ENCODE results near the gene ALX1. TPM values are rescaled to one million over a fixed set of nuclear protein-coding genes. Genes with fewer than 3 reads are reported as not detected.

The ALX1 gene
- total and polyA plus RNA-seq, 2 donors from 2014 or later: 0.90 to 1.6 TPM

DNA sequence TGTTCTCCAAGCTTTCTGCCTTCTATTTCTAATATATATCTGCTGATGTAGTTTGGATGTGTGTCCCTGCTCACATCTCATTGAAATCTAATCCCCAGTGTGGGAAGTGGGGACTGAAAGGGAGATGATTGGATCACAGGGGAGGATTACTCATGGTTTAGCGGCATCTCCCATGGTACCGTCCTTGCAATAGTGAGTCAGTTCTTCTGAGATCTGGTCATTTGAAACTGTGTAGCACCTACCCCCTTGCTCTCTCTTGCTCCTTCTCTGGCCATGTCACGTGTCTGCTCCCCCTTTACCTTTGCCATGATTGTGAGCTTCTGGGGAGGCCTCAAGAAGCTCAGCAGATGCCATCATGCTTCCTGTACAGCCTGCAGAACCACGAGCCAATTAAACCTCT lies 26.2 kb upstream of the ALX1 start:
- H3K4me1 ChIP-seq (ENCODE audit: control insufficient read depth in 2 of 3, insufficient read depth in 2 of 3, low read depth in 1 of 3, low read length in 3 of 3): no peaks in the 10 kb centered on the region
- DNase-seq (no peak), FAIRE-seq (no peak)
- no peak overlapping the region for H3K4me3 ChIP-seq (ENCODE audit: low read length in 3 of 3)
- TF ChIP-seq, protein P1, sequence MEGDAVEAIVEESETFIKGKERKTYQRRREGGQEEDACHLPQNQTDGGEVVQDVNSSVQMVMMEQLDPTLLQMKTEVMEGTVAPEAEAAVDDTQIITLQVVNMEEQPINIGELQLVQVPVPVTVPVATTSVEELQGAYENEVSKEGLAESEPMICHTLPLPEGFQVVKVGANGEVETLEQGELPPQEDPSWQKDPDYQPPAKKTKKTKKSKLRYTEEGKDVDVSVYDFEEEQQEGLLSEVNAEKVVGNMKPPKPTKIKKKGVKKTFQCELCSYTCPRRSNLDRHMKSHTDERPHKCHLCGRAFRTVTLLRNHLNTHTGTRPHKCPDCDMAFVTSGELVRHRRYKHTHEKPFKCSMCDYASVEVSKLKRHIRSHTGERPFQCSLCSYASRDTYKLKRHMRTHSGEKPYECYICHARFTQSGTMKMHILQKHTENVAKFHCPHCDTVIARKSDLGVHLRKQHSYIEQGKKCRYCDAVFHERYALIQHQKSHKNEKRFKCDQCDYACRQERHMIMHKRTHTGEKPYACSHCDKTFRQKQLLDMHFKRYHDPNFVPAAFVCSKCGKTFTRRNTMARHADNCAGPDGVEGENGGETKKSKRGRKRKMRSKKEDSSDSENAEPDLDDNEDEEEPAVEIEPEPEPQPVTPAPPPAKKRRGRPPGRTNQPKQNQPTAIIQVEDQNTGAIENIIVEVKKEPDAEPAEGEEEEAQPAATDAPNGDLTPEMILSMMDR (IDR thresholded peaks at IDR 0.05; ENCODE audit: borderline replicate concordance, extremely low read depth, insufficient read depth): no peak
- no peaks in the 10 kb centered on the region for H3K27me3 ChIP-seq (ENCODE audit: control insufficient read depth, insufficient read depth, low read length)
- H3K9ac ChIP-seq (ENCODE audit: low read length in 3 of 3): no peak overlapping the region
- H3K27ac ChIP-seq (ENCODE audit: low read depth in 2 of 2, low read length in 2 of 2): no peak overlapping the region
- intact Hi-C loops (cut with DNase I): no loop called here
- no peaks in the 10 kb centered on the region for H3K36me3 ChIP-seq (ENCODE audit: control insufficient read depth in 2 of 3, insufficient read depth in 3 of 3, low read length in 3 of 3)
- no peaks in the 10 kb centered on the region for H3K9me3 ChIP-seq (ENCODE audit: control insufficient read depth in 2 of 3, insufficient read depth in 1 of 3, low read length in 3 of 3)

- no peak for FAIRE-seq
- Histone ChIP-seq H3K9ac (ENCODE audit: low read length in 3 of 3) (no peak overlapping the region), H3K4me3 (ENCODE audit: low read length in 3 of 3) (no peak overlapping the region), H3K27me3 (ENCODE audit: control insufficient read depth, insufficient read depth, low read length) (no peaks in the 10 kb centered on the region), H3K27ac (ENCODE audit: low read depth in 2 of 2, low read length in 2 of 2) (no peak overlapping the region), H3K4me1 (ENCODE audit: control insufficient read depth in 2 of 3, insufficient read depth in 2 of 3, low read depth in 1 of 3, low read length in 3 of 3) (no peaks in the 10 kb centered on the region), H3K9me3 (ENCODE audit: control insufficient read depth in 2 of 3, insufficient read depth in 1 of 3, low read length in 3 of 3) (no peaks in the 10 kb centered on the region), H3K36me3 (ENCODE audit: control insufficient read depth in 2 of 3, insufficient read depth in 3 of 3, low read length in 3 of 3) (no peaks in the 10 kb centered on the region)
- TF ChIP-seq, protein P1 (IDR thresholded peaks at IDR 0.05; ENCODE audit: borderline replicate concordance, extremely low read depth, insufficient read depth): no peak
- intact Hi-C loops (cut with DNase I): no loop called here
- no peak for DNase-seq
Measured at GRCh38 chr12:85257671-85258070, 22.3 kb upstream of the ALX1 start.

DNA sequence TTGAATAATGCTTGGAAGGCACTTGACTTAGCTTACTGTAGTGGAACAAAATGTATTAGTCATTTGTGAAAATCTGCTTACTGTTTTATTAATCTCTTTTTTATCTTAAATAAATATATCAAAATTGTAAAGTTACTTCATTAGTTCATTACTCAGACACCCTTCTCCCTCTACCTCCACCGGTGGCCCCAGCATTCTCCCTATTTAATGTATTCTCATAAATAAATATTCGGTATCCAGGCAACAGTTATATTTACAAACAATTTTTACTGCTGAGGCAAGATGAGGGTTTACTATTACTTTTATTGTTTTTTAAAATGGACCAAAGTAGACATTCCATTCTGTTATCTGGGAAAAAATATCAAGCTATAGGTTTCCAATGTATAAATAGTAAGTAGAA lies 19.6 kb upstream of the ALX1 start:
- intact Hi-C loops (cut with DNase I): no loop called here
- Histone ChIP-seq H3K4me1 (ENCODE audit: control insufficient read depth in 2 of 3, insufficient read depth in 2 of 3, low read depth in 1 of 3, low read length in 3 of 3) (no peaks in the 10 kb centered on the region), H3K27ac (ENCODE audit: low read depth in 2 of 2, low read length in 2 of 2) (no peak overlapping the region), H3K9ac (ENCODE audit: low read length in 3 of 3) (no peak overlapping the region), H3K36me3 (ENCODE audit: control insufficient read depth in 2 of 3, insufficient read depth in 3 of 3, low read length in 3 of 3) (no peaks in the 10 kb centered on the region), H3K27me3 (ENCODE audit: control insufficient read depth, insufficient read depth, low read length) (no peaks in the 10 kb centered on the region), H3K9me3 (ENCODE audit: control insufficient read depth in 2 of 3, insufficient read depth in 1 of 3, low read length in 3 of 3) (no peaks in the 10 kb centered on the region), H3K4me3 (ENCODE audit: low read length in 3 of 3) (no peak overlapping the region)
- no peak for FAIRE-seq
- DNase-seq: no peak
- TF ChIP-seq, protein P1 (IDR thresholded peaks at IDR 0.05; ENCODE audit: borderline replicate concordance, extremely low read depth, insufficient read depth): no peak

DNA sequence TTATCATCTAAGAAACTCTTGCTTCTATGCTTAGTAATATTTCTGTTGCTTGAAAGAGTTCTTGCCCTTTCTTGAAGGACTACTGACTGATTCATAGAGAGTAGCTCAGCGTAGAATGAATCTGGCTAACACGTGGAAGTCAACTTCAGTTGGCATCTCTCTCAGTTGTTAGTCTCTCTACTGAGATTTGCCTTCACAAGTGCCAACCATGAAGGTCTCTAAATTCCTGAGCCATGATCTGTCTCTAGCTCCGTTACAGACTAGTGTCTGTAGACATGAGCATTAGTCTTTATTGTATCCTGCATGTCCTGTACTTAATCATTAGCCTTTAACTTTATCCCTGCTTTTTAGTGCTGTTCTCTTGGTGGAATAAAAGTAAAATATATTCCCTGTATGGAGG lies 19.1 kb upstream of the ALX1 start:
- Histone ChIP-seq H3K36me3 (ENCODE audit: control insufficient read depth in 2 of 3, insufficient read depth in 3 of 3, low read length in 3 of 3) (no peaks in the 10 kb centered on the region), H3K9me3 (ENCODE audit: control insufficient read depth in 2 of 3, insufficient read depth in 1 of 3, low read length in 3 of 3) (no peaks in the 10 kb centered on the region), H3K9ac (ENCODE audit: low read length in 3 of 3) (no peak overlapping the region), H3K4me1 (ENCODE audit: control insufficient read depth in 2 of 3, insufficient read depth in 2 of 3, low read depth in 1 of 3, low read length in 3 of 3) (no peaks in the 10 kb centered on the region), H3K27me3 (ENCODE audit: control insufficient read depth, insufficient read depth, low read length) (no peaks in the 10 kb centered on the region), H3K4me3 (ENCODE audit: low read length in 3 of 3) (no peak overlapping the region), H3K27ac (ENCODE audit: low read depth in 2 of 2, low read length in 2 of 2) (no peak overlapping the region)
- TF ChIP-seq, protein P1 (IDR thresholded peaks at IDR 0.05; ENCODE audit: borderline replicate concordance, extremely low read depth, insufficient read depth): no peak
- DNase-seq: no peak
- FAIRE-seq: no peak
- intact Hi-C loops (cut with DNase I): no loop called here
